ENCODE data around the gene MED8.
A peak's percentile ranks its signal among the peaks of the same experiment; 100 is the strongest.
"Not testable (repeated sequence)": the region's sequence is repeated elsewhere in the genome, so short reads cannot be mapped to it uniquely, and the experiment has no call there.

MED8 gene

GRCh38 chr1:43382027-43382779 is 7.4 kb downstream of the MED8 start:
- DNase-seq, result no peak

DNA sequence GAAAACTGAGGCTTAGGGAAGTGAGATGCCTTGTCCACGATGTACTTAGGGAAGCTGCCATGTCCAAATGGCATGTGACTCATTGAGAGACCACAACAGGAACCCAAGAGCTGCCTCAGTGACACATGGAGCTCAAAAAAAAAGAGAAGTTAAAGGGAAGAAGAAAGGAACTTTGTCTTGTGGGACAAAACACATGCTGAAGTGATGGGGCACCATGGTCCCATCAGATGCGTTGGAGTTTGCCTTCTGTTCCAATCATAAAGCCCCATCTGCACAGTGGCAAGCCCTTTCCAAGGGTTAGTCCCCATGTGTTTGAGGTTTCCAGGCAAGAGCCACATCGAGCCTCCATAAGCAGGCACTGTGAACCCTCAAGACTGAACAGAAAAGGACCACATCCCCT is 8.0 kb downstream of the MED8 start:
- no peak for DNase-seq

DNA sequence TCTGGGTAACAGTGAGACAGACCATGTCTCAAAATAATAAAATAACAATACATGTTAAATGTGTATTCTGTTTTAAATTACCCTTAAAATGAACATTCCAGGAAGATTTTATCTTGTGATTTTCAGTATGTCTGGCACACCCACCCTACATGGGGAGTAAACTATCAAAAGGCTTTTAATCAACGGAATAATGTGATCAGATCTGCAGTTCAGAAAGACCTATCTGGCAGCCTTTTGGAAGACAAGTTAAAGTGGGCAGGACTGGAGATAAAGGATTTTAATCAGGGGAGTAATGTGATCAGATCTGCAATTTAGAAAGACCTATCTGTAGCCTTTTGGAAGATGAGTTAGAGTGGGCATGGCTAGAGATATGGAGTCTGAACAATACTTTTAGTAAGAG is 10.1 kb downstream of the MED8 start:
- DNase-seq, result no peak

DNA sequence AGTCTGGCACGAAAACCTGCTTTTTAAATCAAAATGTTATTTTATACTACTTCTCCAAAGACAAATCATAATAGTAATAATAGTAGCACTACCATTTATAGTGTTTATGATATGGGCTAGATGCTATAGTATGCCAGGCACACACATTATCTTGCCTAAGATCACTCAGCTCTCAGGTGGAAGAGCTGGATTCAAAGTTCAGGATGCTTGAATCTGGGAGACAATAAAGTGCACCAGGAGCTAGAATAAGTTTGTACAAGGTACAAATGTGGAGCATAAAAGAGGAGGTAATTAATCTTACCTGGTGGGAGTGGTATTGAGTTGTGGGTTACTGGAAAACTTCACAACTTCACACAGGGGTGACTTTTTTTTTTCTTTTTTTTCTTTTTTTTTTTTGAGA is 11.8 kb downstream of the MED8 start:
- DNase-seq, result no peak

GRCh38 chr1:43376723-43377235 is 12.8 kb downstream of the MED8 start:
- DNase-seq, result no peak

DNA sequence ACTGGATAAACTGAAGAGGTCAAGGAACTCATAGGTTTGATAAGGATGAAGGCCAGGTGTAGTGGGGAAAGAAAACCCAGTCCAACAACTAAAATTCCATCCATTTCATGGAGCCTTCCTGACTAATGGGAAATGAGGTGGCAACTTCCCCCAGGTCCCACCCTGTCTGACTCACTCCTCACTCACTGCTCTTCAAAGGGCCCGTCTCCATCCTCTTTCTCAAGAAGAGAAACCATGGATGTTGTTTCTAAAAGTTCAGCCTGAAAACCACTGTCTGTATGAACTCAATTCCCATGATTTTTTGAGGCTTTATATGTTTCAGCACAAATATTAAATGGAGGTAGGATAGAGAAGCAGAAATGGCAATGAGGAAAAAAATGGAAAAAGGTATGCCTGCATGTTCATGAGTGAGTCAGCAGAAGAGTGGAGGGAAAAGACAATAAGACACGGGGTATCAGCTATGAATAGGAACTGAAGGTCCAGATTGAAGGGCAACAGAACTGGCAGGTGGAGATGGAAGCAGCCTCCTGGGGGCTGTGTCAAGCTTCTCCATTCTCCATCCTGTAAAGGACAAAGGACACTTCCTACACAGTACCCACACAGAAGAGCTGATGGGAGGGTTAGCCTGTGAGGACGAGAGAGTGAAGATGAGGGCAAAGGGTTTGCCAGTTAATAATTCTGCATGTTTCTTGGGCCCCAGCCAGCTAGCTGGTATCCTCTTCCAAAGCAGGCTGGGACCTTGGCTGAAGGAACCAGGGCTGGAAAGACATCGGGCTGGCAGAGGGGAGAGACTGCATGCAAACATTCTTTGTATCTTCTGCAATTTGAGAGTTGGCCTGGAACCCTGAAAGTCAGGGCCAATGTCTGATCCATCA is 16.3 kb downstream of the MED8 start:
- no peak for DNase-seq

- DNase-seq, result no peak
Observed at GRCh38 chr1:43372172-43372571, 17.4 kb downstream of the MED8 start.

- no peak for DNase-seq
Observed at GRCh38 chr1:43370564-43370963, 19.0 kb downstream of the MED8 start.

- not testable (repeated sequence) for DNase-seq
Observed at GRCh38 chr1:43369779-43370178, 19.8 kb downstream of the MED8 start.

- DNase-seq, result no peak
Observed at GRCh38 chr1:43368646-43369020, 21.0 kb downstream of the MED8 start.

DNA sequence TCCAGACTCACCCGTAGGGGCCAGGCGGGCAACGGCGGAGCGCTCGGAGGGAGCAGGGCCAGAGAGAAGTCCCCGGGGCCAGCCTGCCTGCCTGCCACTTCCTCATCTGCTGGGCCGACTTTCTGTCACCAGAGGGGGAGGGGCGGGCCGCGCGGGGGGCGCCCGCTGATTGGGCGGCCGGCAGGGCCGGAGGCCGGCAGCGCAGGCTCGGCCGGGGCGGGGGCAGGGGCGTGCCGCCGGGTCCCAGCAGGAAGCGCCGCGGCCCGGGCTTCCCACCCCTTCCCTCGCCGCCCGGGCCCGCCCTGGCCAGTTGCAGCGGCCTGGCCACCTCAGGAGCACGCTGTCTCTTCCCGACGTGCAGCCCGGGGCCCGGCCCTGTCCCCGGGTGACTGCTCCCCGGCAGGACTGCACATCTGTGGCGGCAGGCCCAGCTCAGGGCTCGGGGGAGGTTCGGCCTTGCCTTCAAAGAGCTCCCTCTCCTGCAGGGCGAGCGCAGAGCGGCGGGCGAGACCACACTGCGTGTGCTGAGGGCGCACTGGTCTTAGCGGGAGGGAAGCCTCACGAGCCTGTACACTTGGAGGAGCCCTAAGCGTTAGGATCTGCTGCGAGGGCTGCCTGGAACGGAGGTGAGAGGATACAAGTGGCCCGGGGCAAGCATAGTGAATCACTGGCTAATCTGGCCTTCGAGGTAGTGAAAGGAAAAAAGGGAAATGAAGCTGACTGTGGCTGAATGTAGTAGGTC is 21.5 kb downstream of the MED8 start, which contains the start of gene ELOVL1:
Gene ELOVL1, minus strand, starts transcription at position 108 of the 742 bp plus-strand sequence. CDS start 2,402 bp downstream, outside the sequence.
- peak; percentile 88 for DNase-seq

GRCh38 chr1:43367026-43367903 is 22.3 kb downstream of the MED8 start:
- peak; percentile 30 for DNase-seq

GRCh38 chr1:43366601-43367025 is 23.0 kb downstream of the MED8 start:
- no peak for DNase-seq

- no peak for DNase-seq
Observed at GRCh38 chr1:43366179-43366578, 23.4 kb downstream of the MED8 start.

GRCh38 chr1:43365678-43366077 is 23.9 kb downstream of the MED8 start:
- no peak for DNase-seq

DNA sequence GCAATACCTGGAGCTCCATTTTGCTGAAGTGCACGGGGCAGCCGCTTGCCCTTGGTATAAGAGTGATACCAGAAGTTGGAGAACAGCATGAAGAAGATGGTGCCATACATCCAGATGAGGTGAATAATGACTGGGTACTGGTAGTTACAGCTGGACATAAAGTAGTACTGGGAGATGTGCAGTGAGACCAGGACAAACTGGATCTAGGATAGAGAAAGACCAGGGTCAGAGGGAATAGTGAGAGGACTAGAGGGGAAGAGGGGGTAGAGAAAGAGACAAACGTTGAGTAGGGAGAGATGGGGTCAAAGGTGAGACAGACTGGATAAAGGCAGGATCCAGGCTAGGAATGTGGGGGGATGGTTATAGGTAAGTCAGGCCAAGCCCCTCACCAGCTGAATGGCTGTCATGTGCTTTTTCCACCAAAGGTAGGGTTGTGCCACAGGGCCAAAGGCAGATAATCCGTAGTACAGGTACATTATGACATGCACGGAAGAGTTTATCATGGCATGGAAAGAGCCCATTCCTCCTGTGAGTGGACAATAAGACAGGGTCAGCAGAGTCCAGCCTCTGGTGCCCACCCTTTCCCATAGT is 25.6 kb downstream of the MED8 start:
- no peak for DNase-seq

GRCh38 chr1:43363283-43363934 is 26.2 kb downstream of the MED8 start:
- DNase-seq, result no peak

DNA sequence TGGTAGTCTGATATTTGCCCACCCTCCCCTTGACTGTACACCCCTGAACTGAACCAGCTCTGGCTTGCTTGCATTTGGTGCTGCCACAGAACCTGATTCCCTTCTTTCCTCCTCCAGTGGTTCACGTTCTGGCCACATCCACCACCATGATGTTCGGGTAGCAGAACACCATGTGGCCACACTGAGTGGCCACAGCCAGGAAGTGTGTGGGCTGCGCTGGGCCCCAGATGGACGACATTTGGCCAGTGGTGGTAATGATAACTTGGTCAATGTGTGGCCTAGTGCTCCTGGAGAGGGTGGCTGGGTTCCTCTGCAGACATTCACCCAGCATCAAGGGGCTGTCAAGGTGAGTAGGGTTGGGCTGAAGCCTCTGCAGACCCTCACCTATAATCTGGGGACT is 29.0 kb downstream of the MED8 start:
- DNase-seq, result no peak

- no peak for DNase-seq
Observed at GRCh38 chr1:43359696-43360095, 29.9 kb downstream of the MED8 start.

DNA sequence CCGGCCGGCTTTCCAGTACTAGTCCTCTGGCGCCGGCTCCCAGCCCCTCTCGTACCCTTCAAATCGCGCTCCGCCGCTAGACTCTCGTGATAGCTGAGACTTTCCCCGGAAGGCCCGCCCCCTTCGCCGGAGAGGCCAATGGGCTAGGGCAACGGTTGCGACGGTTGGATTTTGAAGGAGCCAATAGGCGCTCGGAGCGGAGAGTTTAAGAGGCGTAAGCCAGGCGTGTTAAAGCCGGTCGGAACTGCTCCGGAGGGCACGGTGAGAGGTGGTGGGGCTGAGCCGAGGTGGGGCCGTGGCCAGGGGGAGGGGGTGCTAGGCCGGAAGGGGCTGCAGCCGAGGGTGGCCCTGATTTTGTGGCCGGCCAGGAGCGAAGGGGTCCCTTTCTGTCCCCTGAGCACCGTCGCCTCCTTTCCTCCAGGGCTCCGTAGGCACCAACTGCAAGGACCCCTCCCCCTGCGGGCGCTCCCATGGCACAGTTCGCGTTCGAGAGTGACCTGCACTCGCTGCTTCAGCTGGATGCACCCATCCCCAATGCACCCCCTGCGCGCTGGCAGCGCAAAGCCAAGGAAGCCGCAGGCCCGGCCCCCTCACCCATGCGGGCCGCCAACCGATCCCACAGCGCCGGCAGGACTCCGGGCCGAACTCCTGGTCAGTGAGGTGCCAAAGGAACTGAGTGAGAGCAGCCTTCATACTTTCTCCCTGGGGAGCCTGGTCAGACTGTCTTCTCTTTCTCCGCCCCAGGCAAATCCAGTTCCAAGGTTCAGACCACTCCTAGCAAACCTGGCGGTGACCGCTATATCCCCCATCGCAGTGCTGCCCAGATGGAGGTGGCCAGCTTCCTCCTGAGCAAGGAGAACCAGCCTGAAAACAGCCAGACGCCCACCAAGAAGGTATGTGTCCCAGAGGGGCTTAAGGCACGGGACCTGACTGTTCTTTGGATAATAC is 30.6 kb downstream of the MED8 start, which contains the start of gene CDC20:
Gene CDC20, plus strand, starts transcription at position 236 of the 948 bp plus-strand sequence. Its CDS starts 235 bp downstream, at position 471.
- DNase-seq, result peak; percentile 96
